HEK293T (cell line): Measurements from ENCODE around the gene MYZAP.

ENCODE experiments used
- ARNT ChIP-seq: fragments of 450-650 bp; IDR thresholded peaks from 2 replicates; pipeline ENCODE4 v1.6.1; 2017; ENCODE audit warnings: mild to moderate bottlenecking
- ELF4 ChIP-seq: fragments of 450-650 bp; IDR thresholded peaks from 2 replicates; pipeline ENCODE4 v1.6.1; 2017; ENCODE audit warnings: antibody characterized with exemption
- FOXM1 ChIP-seq: fragments of 450-650 bp; IDR thresholded peaks from 2 replicates; pipeline ENCODE4 v1.6.1; 2017; ENCODE audit warnings: mild to moderate bottlenecking, borderline replicate concordance

GRCh38 chr15:57649138-57649537, 57.4 kb downstream of the MYZAP start:
- TF ChIP-seq FOXM1, result no peak
- no peak for TF ChIP-seq ELF4
- TF ChIP-seq ARNT, result no peak
